DMS 273 (cell line): Measurements from ENCODE around the gene RAB3GAP2.
"Not testable (repeated sequence)": the region's sequence is repeated elsewhere in the genome, so short reads cannot be mapped to it uniquely, and the experiment has no call there.

Experiments used
- DNase-seq: peaks from one replicate; lab custom pipeline; 2025; ENCODE audit not compliant: unreplicated experiment; lab: John Stamatoyannopoulos, UW

The RAB3GAP2 gene

GRCh38 chr1:220149742-220150141 is 122.5 kb downstream of the RAB3GAP2 start:
- no peak for DNase-seq

GRCh38 chr1:220144051-220144450 is 128.2 kb downstream of the RAB3GAP2 start:
- DNase-seq = no peak

- DNase-seq = no peak
Observed at GRCh38 chr1:220139966-220140365, 132.3 kb downstream of the RAB3GAP2 start.

GRCh38 chr1:220137019-220137786 is 135.1 kb downstream of the RAB3GAP2 start:
- no peak for DNase-seq

GRCh38 chr1:220135755-220136154 is 136.5 kb downstream of the RAB3GAP2 start:
- no peak for DNase-seq

- no peak for DNase-seq
Observed at GRCh38 chr1:220129479-220130210, 142.6 kb downstream of the RAB3GAP2 start.

- no peak for DNase-seq
Observed at GRCh38 chr1:220127076-220127475, 145.2 kb downstream of the RAB3GAP2 start.

GRCh38 chr1:220124542-220124941 is 147.7 kb downstream of the RAB3GAP2 start:
- DNase-seq = no peak

GRCh38 chr1:220123889-220124288 is 148.4 kb downstream of the RAB3GAP2 start:
- DNase-seq = peak; percentile 33

GRCh38 chr1:220123066-220123465 is 149.2 kb downstream of the RAB3GAP2 start:
- no peak for DNase-seq

GRCh38 chr1:220121791-220122530 is 150.3 kb downstream of the RAB3GAP2 start:
- no peak for DNase-seq

- DNase-seq = no peak
Observed at GRCh38 chr1:220119043-220119512, 153.2 kb downstream of the RAB3GAP2 start.

- DNase-seq = peak; percentile 56
Observed at GRCh38 chr1:220113136-220113695, 159.0 kb downstream of the RAB3GAP2 start.

- not testable (repeated sequence) for DNase-seq
Observed at GRCh38 chr1:220112600-220112999, 159.7 kb downstream of the RAB3GAP2 start.

- not testable (repeated sequence) for DNase-seq
Observed at GRCh38 chr1:220110473-220110872, 161.8 kb downstream of the RAB3GAP2 start.

- DNase-seq = no peak
Observed at GRCh38 chr1:220099826-220100225, 172.4 kb downstream of the RAB3GAP2 start.
